Muscle layer of colon (tissue), 2 donors: ENCODE data around the gene PTPRJ.
"Not testable (repeated sequence)": the region's sequence is repeated elsewhere in the genome, so short reads cannot be mapped to it uniquely, and the experiment has no call there.

Experiments used
- H3K27ac ChIP-seq: one replicate; pipeline ENCODE4 v1.7.0; 2013; ENCODE audit warnings: low read depth, mild to moderate bottlenecking, low read length, moderate library complexity
- H3K27me3 ChIP-seq, 2 donors: one replicate each; pipeline ENCODE4 v1.7.0; 2013; ENCODE audit warnings: low read length in 2 of 2, mild to moderate bottlenecking in 2 of 2; ENCODE audit not compliant: insufficient read depth in 2 of 2, control insufficient read depth in 1 of 2
- H3K36me3 ChIP-seq: one replicate; pipeline ENCODE4 v1.7.0; 2013; ENCODE audit warnings: mild to moderate bottlenecking, low read length; ENCODE audit not compliant: insufficient read depth
- H3K4me1 ChIP-seq: one replicate; pipeline ENCODE4 v1.7.0; 2013; ENCODE audit warnings: mild to moderate bottlenecking, low read length; ENCODE audit not compliant: insufficient read depth
- H3K4me3 ChIP-seq, 2 donors: one replicate each; pipeline ENCODE4 v1.7.0; 2013; ENCODE audit warnings: low read length in 2 of 2, low read depth in 1 of 2, mild to moderate bottlenecking in 1 of 2, moderate library complexity in 1 of 2
- H3K9ac ChIP-seq: one replicate; pipeline ENCODE4 v1.7.0; 2013; ENCODE audit warnings: low read length
- H3K9me3 ChIP-seq: one replicate; pipeline ENCODE4 v1.7.0; 2013; ENCODE audit warnings: mild to moderate bottlenecking, low read length
- donor health status: abdominal sarcoma.
- donor health status: Adenocarcinoma of cecum.

Gene PTPRJ

DNA sequence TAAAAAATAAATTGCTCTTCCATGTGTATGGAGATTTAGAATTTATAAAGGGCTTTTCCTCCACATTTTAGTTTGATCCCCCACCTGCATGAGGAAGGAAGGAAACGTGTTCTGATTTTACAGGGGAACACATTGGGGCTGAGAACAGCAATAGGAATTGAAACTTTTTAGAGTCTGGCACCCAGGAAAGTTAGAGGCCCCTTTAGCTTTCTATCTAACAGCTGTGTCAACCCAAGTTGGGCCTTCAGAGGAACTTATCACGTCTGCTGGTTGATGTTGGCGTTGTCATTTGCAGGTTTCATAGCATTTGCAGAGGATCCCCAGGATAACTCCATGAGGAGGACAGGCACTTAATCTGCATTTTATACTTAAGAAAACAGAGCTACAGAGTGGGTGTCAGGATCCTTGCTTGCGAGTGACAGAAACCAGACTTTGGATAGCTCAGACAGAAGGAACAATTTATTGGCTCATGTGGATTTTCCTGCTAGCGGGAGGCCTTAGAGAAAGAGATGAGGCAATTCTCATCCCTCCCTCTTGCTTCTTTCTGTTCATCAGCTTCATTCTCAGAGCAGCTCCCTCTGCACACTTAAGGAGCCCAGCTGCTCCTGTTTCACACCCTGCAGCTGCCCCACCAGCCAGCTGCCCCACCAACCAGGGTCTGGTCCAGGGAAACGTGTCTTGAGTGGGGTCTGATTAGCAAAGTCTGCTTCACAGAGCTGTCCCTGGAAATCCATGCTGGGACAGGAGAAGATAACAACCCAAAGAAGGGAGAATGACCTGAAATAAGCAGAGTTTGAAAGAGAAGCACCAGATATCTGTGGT, 143.8 kb downstream of the PTPRJ start:
- H3K9ac ChIP-seq = no peak overlapping the region
- peaks cover 10% of the 10 kb centered on the region for H3K36me3 ChIP-seq
- no peaks in the 10 kb centered on the region for H3K9me3 ChIP-seq
- H3K4me1 ChIP-seq = no peaks in the 10 kb centered on the region
- H3K4me3 ChIP-seq = no peak overlapping the region
- H3K27me3 ChIP-seq = no peaks in the 10 kb centered on the region
- no peak overlapping the region for H3K27ac ChIP-seq

DNA sequence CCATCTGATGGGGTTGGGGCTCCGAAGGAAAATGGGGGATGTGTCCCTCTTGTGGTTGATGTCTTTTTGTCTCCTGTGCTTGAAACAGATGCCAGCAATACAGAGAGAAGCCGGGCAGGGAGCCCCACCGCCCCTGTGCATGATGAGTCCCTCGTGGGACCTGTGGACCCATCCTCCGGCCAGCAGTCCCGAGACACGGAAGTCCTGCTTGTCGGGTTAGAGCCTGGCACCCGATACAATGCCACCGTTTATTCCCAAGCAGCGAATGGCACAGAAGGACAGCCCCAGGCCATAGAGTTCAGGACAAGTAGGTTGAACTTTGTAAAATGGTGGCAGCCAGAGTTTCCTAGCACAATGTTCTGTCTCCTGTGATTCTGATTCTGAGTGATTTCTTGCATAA, 144.5 kb downstream of the PTPRJ start:
- H3K4me3 ChIP-seq = no peak overlapping the region
- H3K9me3 ChIP-seq = no peaks in the 10 kb centered on the region
- H3K27me3 ChIP-seq = no peaks in the 10 kb centered on the region
- H3K9ac ChIP-seq = no peak overlapping the region
- H3K36me3 ChIP-seq = peaks cover 10% of the 10 kb centered on the region
- H3K27ac ChIP-seq = no peak overlapping the region
- no peaks in the 10 kb centered on the region for H3K4me1 ChIP-seq

DNA sequence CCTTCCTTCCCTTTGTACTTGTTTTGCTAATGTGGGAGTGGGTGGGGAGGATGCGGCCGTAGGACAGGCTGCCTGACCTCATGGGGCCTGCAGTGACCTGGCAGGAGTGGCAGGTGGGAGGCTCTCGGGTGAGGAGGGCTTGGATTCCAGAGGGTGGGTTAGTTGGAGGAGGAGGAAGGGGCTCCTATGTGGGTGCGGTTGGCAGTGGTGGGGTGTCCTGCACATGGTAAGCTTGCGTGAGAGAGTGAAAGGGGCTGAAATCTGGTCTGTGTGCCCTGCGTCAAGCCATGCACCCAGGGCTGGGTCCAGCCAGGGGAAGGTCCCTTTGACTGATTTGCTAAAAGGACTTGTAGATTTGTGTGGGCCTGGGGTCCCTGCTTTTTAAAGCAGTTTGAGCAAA, 145.5 kb downstream of the PTPRJ start:
- Histone ChIP-seq H3K27ac (no peak overlapping the region), H3K36me3 (peaks cover 10% of the 10 kb centered on the region)

DNA sequence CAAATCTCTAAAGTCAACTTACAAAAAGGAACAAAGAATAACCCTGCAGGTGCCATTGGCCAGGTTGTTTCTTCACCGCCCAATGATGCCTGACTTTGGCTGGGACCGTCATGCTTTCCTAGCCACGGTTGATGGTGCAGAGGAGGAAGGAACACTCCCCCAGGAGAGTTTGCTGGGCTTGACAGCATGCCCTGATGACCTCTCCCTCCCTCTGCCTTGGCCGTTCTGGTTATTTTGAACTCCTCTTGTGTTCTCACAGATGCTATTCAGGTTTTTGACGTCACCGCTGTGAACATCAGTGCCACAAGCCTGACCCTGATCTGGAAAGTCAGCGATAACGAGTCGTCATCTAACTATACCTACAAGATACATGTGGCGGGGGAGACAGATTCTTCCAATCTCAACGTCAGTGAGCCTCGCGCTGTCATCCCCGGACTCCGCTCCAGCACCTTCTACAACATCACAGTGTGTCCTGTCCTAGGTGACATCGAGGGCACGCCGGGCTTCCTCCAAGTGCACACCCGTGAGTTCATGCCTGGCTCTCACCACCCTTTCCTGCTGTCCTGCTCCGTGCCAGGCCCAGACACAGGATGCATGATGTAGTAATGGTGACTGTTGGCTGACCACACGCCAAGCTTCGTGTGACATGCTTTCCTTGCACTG, 147.3 kb downstream of the PTPRJ start:
- H3K4me3 ChIP-seq = no peak overlapping the region
- H3K9me3 ChIP-seq = no peaks in the 10 kb centered on the region
- no peaks in the 10 kb centered on the region for H3K27me3 ChIP-seq
- H3K27ac ChIP-seq = no peak overlapping the region
- H3K36me3 ChIP-seq = peaks cover 10% of the 10 kb centered on the region
- no peak overlapping the region for H3K9ac ChIP-seq
- no peaks in the 10 kb centered on the region for H3K4me1 ChIP-seq

More for the DNA sequence above, 145.5 kb downstream of the PTPRJ start:
- Histone ChIP-seq H3K9me3 (no peaks in the 10 kb centered on the region), H3K4me1 (no peaks in the 10 kb centered on the region), H3K4me3 (no peak overlapping the region), H3K9ac (no peak overlapping the region), H3K27me3 (no peaks in the 10 kb centered on the region)

DNA sequence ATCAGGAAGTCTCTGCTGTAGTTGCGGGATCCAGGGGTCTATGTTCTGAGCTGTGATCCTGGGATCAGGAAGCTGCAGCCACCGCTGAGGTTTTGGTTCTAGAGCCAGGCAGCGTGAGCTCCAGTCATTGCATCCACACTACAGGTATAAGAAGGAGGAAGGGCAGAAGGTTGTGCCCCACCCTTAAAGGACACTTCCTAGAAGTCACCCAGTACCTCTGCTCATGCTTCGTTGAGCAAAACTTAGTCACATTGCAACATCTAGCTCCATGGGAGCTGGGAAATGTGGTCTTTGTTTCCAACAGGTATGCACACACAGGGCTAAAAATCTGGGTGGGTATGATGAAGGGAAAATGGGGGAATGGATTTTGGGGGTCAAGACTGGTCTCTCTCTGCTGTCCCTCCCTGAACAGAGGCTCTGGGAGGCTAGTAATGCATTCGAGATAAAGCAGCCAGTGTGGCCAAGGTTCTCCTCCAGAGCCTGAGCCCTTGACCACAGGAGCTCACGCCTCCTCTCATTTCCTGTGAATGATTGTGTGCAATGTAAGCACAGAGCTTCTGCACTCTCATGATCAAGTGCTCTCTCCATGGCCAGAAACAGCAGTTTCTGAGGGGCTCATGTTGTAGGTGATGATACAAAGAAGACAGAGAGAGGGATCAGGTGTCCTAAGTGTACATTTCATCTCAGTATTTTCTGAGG, 149.5 kb downstream of the PTPRJ start:
- Histone ChIP-seq H3K9ac (no peak overlapping the region), H3K9me3 (no peaks in the 10 kb centered on the region), H3K4me1 (no peaks in the 10 kb centered on the region), H3K36me3 (peaks cover 10% of the 10 kb centered on the region), H3K27me3 (no peaks in the 10 kb centered on the region), H3K4me3 (no peak overlapping the region), H3K27ac (no peak overlapping the region)

DNA sequence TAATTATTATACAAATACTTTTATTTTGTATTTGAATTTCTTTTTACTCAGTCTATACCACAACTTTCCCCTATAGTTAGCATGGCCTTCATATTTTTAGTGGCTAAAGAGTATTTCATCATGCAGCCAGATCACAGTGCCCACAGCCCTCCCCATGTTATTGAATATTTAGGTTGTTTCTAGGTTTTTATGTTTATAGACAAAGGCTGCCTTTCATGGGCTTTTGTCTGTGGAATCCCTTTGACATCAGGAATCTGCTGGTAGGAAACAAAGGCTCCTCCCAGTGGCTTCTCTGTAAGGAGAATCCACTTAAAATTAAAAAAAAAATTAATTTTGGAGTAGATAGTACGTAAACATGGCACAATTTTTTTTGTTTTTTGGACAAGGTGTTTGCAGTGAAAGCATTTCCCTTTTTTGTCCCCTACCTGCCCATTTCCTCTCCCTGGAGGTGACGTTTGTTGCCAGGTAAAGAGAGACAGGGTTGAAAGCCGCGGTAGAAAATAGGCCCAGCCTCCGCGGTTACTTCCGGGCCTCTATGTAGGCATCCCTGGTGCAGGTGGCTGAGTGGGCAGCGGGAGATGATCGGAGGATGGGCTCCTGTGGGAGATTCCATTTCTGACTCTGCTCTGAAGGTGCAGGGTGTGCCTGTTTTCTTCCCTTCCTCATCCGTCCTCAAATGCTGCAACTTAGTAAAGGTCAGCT, 154.0 kb downstream of the PTPRJ start:
- Histone ChIP-seq H3K4me1 (no peaks in the 10 kb centered on the region), H3K36me3 (peaks cover 3% of the 10 kb centered on the region), H3K9me3 (no peaks in the 10 kb centered on the region), H3K27me3 (no peaks in the 10 kb centered on the region), H3K4me3 (no peak overlapping the region), H3K27ac (no peak overlapping the region), H3K9ac (no peak overlapping the region)

DNA sequence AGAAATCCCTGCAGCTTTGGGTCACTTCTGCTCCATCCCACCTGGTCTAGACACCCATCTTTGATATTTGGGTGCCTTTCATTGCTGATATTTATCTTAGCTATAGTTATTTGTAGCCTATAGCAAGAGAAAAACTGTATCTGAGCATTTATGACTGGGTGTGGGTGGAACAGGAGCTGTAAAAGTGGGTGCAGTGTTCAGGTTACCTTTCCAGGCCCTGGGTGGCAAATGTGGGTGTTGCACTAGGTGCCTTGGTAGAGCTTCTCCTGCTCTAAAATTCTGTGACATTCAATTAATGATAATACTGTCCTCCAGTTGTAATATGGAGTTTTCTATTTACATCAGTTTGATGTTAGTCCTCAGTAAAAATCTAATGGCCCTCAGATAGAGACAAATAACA, 157.9 kb downstream of the PTPRJ start:
- Histone ChIP-seq H3K27me3 (no peaks in the 10 kb centered on the region), H3K27ac (no peak overlapping the region), H3K4me1 (no peaks in the 10 kb centered on the region), H3K9me3 (no peaks in the 10 kb centered on the region), H3K9ac (no peak overlapping the region), H3K4me3 (no peak overlapping the region), H3K36me3 (peaks cover 7% of the 10 kb centered on the region)

DNA sequence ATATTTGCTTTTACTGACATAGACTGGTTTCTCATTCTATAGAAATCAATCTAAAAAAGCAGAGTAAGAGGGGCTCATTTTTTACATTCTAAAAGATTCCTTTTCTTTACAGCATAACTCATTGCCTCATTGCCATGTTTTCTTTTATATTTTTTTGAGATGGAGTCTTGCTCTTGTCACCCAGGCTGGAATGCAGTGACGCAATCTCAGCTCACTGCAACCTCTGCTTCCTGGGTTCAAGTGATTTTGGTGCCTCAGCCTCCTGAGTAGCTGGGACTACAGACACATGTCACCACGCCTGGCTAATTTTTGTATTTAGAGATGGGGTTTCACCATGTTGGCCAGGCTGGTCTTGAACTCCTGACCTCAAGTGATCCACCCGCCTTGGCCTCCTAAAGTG, 159.5 kb downstream of the PTPRJ start:
- not testable (repeated sequence) for H3K9me3 ChIP-seq, H3K27me3 ChIP-seq, H3K9ac ChIP-seq, H3K4me3 ChIP-seq, H3K27ac ChIP-seq, H3K36me3 ChIP-seq, H3K4me1 ChIP-seq

DNA sequence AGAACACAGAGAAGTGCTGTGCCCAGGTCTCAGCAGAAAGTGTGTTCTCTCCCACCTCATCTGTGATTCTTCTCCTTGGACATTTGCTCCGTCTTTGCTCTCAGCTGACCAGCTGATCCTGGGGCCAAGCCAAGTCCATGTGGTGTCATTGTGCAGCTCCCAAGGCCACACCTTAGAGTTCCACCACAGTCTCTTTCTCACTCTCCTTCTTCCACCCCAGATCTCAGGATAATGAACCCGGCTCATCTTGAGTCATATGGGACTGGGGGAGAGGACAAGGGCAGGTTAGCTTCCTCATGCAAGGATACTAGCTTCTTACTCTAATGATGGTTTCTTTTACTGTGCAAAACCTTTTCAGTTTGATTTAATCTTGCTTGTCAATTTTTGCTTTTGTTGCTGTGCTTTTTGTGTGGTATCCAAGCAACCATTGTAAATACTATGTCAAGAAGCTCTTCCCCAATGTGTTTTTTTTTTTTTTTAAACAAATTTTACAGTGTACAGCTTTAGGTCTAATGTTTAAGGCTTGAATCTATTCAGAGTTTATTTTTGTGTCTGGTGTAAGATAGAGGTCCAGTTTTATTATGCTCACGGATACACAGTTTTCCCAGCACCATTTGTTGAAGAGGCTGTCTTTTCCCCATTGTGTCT, 161.2 kb downstream of the PTPRJ start:
- Histone ChIP-seq H3K27me3 (no peaks in the 10 kb centered on the region), H3K36me3 (peaks cover 7% of the 10 kb centered on the region), H3K9me3 (no peaks in the 10 kb centered on the region), H3K27ac (no peak overlapping the region), H3K4me1 (no peaks in the 10 kb centered on the region), H3K4me3 (no peak overlapping the region), H3K9ac (no peak overlapping the region)

DNA sequence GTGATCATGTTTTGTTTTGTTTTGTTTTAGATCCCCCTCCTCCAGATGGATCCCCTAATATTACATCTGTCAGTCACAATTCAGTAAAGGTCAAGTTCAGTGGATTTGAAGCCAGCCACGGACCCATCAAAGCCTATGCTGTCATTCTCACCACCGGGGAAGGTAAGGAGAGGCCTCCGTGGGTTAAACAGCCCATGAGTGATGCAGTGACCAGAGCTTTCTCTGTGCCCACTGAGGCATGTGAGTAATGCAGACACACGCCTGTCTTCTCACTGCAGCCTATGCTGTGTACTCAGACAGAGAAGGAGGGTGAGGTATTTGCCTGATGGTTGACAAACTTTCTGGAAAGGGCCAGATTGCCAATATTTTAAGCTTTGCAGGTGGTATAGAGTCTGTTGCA, 162.5 kb downstream of the PTPRJ start:
- H3K4me3 ChIP-seq = no peak overlapping the region
- H3K36me3 ChIP-seq = peaks cover 7% of the 10 kb centered on the region
- no peaks in the 10 kb centered on the region for H3K27me3 ChIP-seq
- H3K27ac ChIP-seq = no peak overlapping the region
- no peaks in the 10 kb centered on the region for H3K4me1 ChIP-seq
- no peaks in the 10 kb centered on the region for H3K9me3 ChIP-seq
- H3K9ac ChIP-seq = no peak overlapping the region

DNA sequence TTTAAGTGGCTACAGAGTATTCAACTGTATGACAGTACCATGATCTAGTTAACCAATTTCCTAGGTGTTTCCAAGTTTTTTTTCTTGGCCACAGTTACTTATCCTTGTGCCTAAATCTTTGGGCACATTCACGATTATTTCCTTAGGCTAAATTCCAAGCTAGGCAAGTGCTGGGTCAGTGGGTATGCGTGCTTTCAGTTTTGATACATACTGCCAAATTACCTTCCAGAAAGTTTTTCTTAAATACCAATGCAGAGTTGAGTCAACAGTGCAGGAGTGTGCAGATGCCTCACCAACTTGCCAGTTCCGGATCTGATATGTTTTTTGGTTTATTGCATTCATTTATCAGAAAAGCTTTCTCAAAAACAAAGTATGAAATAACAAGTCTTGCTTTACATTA, 168.4 kb downstream of the PTPRJ start:
- H3K36me3 ChIP-seq = no peaks in the 10 kb centered on the region

More for the DNA sequence above, 168.4 kb downstream of the PTPRJ start:
- Histone ChIP-seq H3K27me3 (no peaks in the 10 kb centered on the region), H3K4me1 (no peaks in the 10 kb centered on the region), H3K27ac (no peak overlapping the region), H3K9ac (no peak overlapping the region), H3K4me3 (no peak overlapping the region), H3K9me3 (no peaks in the 10 kb centered on the region)
